ENCODE data around the gene OR6C65.

Gene OR6C65

GRCh38 chr12:55448825-55449224, 48.5 kb downstream of the OR6C65 start:
- DNase-seq: no peak

All from NCI-H524 (cell line).